IMR-90 (cell line): ENCODE data around the gene CDHR1. TPM values are rescaled to one million over a fixed set of nuclear protein-coding genes. Genes with fewer than 3 reads are reported as not detected.

Source experiments
- ATAC-seq: fragments of 200-7000 bp; cut with Tn5 transposase; 2 replicates; pipeline ENCODE4 v1.9.1; 2020; ENCODE audit warnings: low read depth, mild to moderate bottlenecking, moderate library complexity
- BruUV-seq: library from RNA; stranded (reverse); fragments of 400-500 nt; replicated peaks from 2 replicates; lab custom pipeline; 2021; lab: Mats Ljungman, UMichigan
- CTCF ChIA-PET: fragments of 300-600 bp; formaldehyde crosslinking; extraction: SDS; loops from one replicate; lab custom pipeline; 2021; ENCODE audit warnings: antibody characterized with exemption; lab: Yijun Ruan, JAX
- POLR2A ChIA-PET: fragments of 300-600 bp; sonication (Branson Sonifier 250); formaldehyde crosslinking; loops from one replicate; lab custom pipeline; 2022; ENCODE audit warnings: antibody characterized with exemption; ENCODE audit not compliant: unreplicated experiment; lab: Charles Lee
- DNase-seq: peaks from one replicate; pipeline ENCODE4 v3.0.0; 2013
- H2AFZ ChIP-seq: replicated peaks from 2 replicates; pipeline ENCODE3; 2013; ENCODE audit warnings: low read length, mild to moderate bottlenecking; ENCODE audit not compliant: poor library complexity
- H2AK5ac ChIP-seq: 2 replicates; pipeline ENCODE4 v1.6.1; 2013; ENCODE audit warnings: low read depth, low read length, inconsistent platforms
- H2AK9ac ChIP-seq: replicated peaks from 2 replicates; pipeline ENCODE3; 2013; ENCODE audit warnings: mild to moderate bottlenecking, low read depth, low read length, moderate library complexity; ENCODE audit not compliant: poor library complexity
- H2BK120ac ChIP-seq: 2 replicates; pipeline ENCODE4 v1.6.1; 2013; ENCODE audit warnings: low read depth, low read length, inconsistent platforms
- H2BK15ac ChIP-seq: 3 replicates; pipeline ENCODE4 v1.6.1; 2013; ENCODE audit warnings: low read depth, low read length, inconsistent platforms
- H2BK20ac ChIP-seq: 2 replicates; pipeline ENCODE4 v1.6.1; 2013; ENCODE audit warnings: low read depth, mild to moderate bottlenecking, inconsistent platforms, low read length, moderate library complexity
- H2BK5ac ChIP-seq: 2 replicates; pipeline ENCODE4 v1.6.1; 2013; ENCODE audit warnings: mild to moderate bottlenecking, low read depth, low read length, inconsistent platforms; ENCODE audit not compliant: poor library complexity, severe bottlenecking
- H3K14ac ChIP-seq: replicated peaks from 2 replicates; pipeline ENCODE4 v1.6.1; 2013; ENCODE audit warnings: low read depth, low read length, inconsistent platforms
- H3K18ac ChIP-seq: 2 replicates; pipeline ENCODE4 v1.6.1; 2013; ENCODE audit warnings: low read depth, low read length, control low read depth
- H3K23ac ChIP-seq: 2 replicates; pipeline ENCODE4 v1.6.1; 2013; ENCODE audit warnings: low read depth, low read length, inconsistent platforms
- H3K27ac ChIP-seq: 2 replicates; pipeline ENCODE4 v1.5.1; 2013; ENCODE audit warnings: mild to moderate bottlenecking, control low read depth, low read length; ENCODE audit not compliant: insufficient read depth
- H3K27me3 ChIP-seq: 2 replicates; pipeline ENCODE4 v1.6.1; 2013; ENCODE audit warnings: low read length; ENCODE audit not compliant: control insufficient read depth, insufficient read depth
- H3K36me3 ChIP-seq: 2 replicates; pipeline ENCODE4 v1.6.1; 2013; ENCODE audit warnings: low read length, mixed read lengths; ENCODE audit not compliant: control insufficient read depth, insufficient read depth
- H3K4ac ChIP-seq: 2 replicates; pipeline ENCODE4 v1.6.1; 2013; ENCODE audit warnings: low read depth, low read length, inconsistent platforms
- H3K4me1 ChIP-seq: 2 replicates; pipeline ENCODE4 v1.6.1; 2013; ENCODE audit warnings: low read length, mixed read lengths; ENCODE audit not compliant: control insufficient read depth, insufficient read depth
- H3K4me2 ChIP-seq: 2 replicates; pipeline ENCODE4 v1.6.1; 2013; ENCODE audit warnings: low read depth, mild to moderate bottlenecking, control low read depth, low read length, moderate library complexity
- H3K4me3 ChIP-seq: 2 replicates; pipeline ENCODE4 v1.5.1; 2013; ENCODE audit warnings: low read depth, mild to moderate bottlenecking, control low read depth, low read length, moderate library complexity; ENCODE audit not compliant: insufficient read depth
- H3K56ac ChIP-seq: 2 replicates; pipeline ENCODE4 v1.6.1; 2013; ENCODE audit warnings: low read length, inconsistent platforms; ENCODE audit not compliant: insufficient read depth; ENCODE audit errors: extremely low read depth
- H3K79me1 ChIP-seq, 2 experiments: 2 replicates each; pipeline ENCODE4 v1.6.1; 2013; ENCODE audit warnings: low read length in 2 of 2, inconsistent platforms in 1 of 2, low read depth in 1 of 2
- H3K9ac ChIP-seq: 2 replicates; pipeline ENCODE4 v1.6.1; 2013; ENCODE audit warnings: low read depth, low read length, control low read depth
- H3K9me1 ChIP-seq: 2 replicates; pipeline ENCODE4 v1.6.1; 2013; ENCODE audit warnings: low read length, inconsistent platforms; ENCODE audit not compliant: insufficient read depth
- H3K9me3 ChIP-seq: 2 replicates; pipeline ENCODE4 v1.6.1; 2013; ENCODE audit warnings: low read length; ENCODE audit not compliant: control insufficient read depth, insufficient read depth
- H4K20me1 ChIP-seq: 2 replicates; pipeline ENCODE4 v1.6.1; 2013; ENCODE audit warnings: low read length, inconsistent platforms; ENCODE audit not compliant: insufficient read depth
- H4K5ac ChIP-seq: 2 replicates; pipeline ENCODE4 v1.6.1; 2013; ENCODE audit warnings: mild to moderate bottlenecking, low read depth, low read length, control low read depth
- H4K8ac ChIP-seq, 2 experiments: 2 replicates each; pipeline ENCODE4 v1.6.1; 2013; ENCODE audit warnings: low read depth in 2 of 2, low read length in 2 of 2, control low read depth in 1 of 2, inconsistent platforms in 1 of 2
- H4K91ac ChIP-seq: 2 replicates; pipeline ENCODE4 v1.6.1; 2013; ENCODE audit warnings: low read depth, low read length, inconsistent platforms; ENCODE audit not compliant: insufficient read depth
- BHLHE40 ChIP-seq: fragments of 150-350 bp; IDR thresholded peaks from 2 replicates; pipeline ENCODE4 v1.6.1; 2016; ENCODE audit warnings: mild to moderate bottlenecking, low read depth, low read length
- CEBPB ChIP-seq: IDR thresholded peaks from 2 replicates; pipeline ENCODE4 v1.6.1; 2012; ENCODE audit warnings: low read depth, low read length, improper control_type of control experiment
- CHD1 ChIP-seq: IDR thresholded peaks from 2 replicates; pipeline ENCODE4 v1.6.1; 2012; ENCODE audit warnings: low read depth, low read length, improper control_type of control experiment
- CTCF ChIP-seq: conservative IDR thresholded peaks from 2 replicates; pipeline ENCODE4 v1.5.1; 2012; ENCODE audit warnings: mild to moderate bottlenecking, low read depth, low read length, improper control_type of control experiment
- ELK1 ChIP-seq: fragments of 150-350 bp; IDR thresholded peaks from 2 replicates; pipeline ENCODE4 v1.6.1; 2016; ENCODE audit warnings: low read depth, mild to moderate bottlenecking, low read length, moderate library complexity, borderline replicate concordance
- FOS ChIP-seq: fragments of 150-350 bp; IDR thresholded peaks from 2 replicates; pipeline ENCODE4 v1.6.1; 2016; ENCODE audit warnings: low read depth, low read length
- MAFK ChIP-seq: IDR thresholded peaks from 2 replicates; pipeline ENCODE4 v1.6.1; 2012; ENCODE audit warnings: low read depth, low read length, improper control_type of control experiment
- MAZ ChIP-seq: IDR thresholded peaks from 2 replicates; pipeline ENCODE4 v1.6.1; 2012; ENCODE audit warnings: low read depth, mild to moderate bottlenecking, low read length, improper control_type of control experiment, moderate library complexity, borderline replicate concordance
- MXI1 ChIP-seq: IDR thresholded peaks from 2 replicates; pipeline ENCODE4 v1.6.1; 2012; ENCODE audit warnings: low read depth, mild to moderate bottlenecking, low read length, moderate library complexity, borderline replicate concordance
- NFE2L2 ChIP-seq: fragments of 150-350 bp; IDR thresholded peaks from 2 replicates; pipeline ENCODE4 v1.6.1; 2016; ENCODE audit warnings: low read depth, mild to moderate bottlenecking, low read length
- POLR2A ChIP-seq: IDR thresholded peaks from 2 replicates; pipeline ENCODE4 v1.6.1; 2012; ENCODE audit warnings: mild to moderate bottlenecking, low read depth, low read length
- RAD21 ChIP-seq: IDR thresholded peaks from 2 replicates; pipeline ENCODE4 v1.6.1; 2012; ENCODE audit warnings: low read length, improper control_type of control experiment
- RCOR1 ChIP-seq: IDR thresholded peaks from 2 replicates; pipeline ENCODE4 v1.6.1; 2012; ENCODE audit warnings: mild to moderate bottlenecking, low read length, improper control_type of control experiment; ENCODE audit not compliant: insufficient replicate concordance
- RFX5 ChIP-seq: IDR thresholded peaks from 2 replicates; pipeline ENCODE4 v1.8.0; 2012; ENCODE audit warnings: low read depth, mild to moderate bottlenecking, low read length, moderate library complexity
- SMC3 ChIP-seq: fragments of 150-350 bp; IDR thresholded peaks from 2 replicates; pipeline ENCODE4 v1.6.1; 2016; ENCODE audit warnings: low read depth, mild to moderate bottlenecking, antibody characterized with exemption, low read length, moderate library complexity
- USF2 ChIP-seq: fragments of 150-350 bp; IDR thresholded peaks from 2 replicates; pipeline ENCODE4 v1.6.1; 2017; ENCODE audit warnings: mild to moderate bottlenecking, antibody characterized with exemption, low read length, low read depth
- WGBS, 2 experiments: methylation state at CpG; one replicate each; pipeline versions ENCODE4 v1.1.5 to v1.1.7; 2013; ENCODE audit warnings: missing lambda C conversion rate in 2 of 2; ENCODE audit not compliant: insufficient read length in 1 of 2; ENCODE audit errors: extremely low coverage in 2 of 2; 5-methylcytosine and 5-hydroxymethylcytosine counted together
- dilution Hi-C: fragments of 300-500 bp; cut with HindIII; formaldehyde crosslinking; loops from one replicate; pipeline ENCODE4 v1.14.3; 2018; ENCODE audit warnings: low sequenced_read_pairs; ENCODE audit not compliant: unreplicated experiment
- in situ Hi-C: fragments of 300-500 bp; cut with MboI; formaldehyde crosslinking; loops from 3 replicates; pipeline ENCODE4 v1.14.3; 2019; ENCODE audit warnings: low sequenced_read_pairs, inconsistent platforms, mixed read lengths
- intact Hi-C: fragments of 100-400 bp; cut with micrococcal nuclease; formaldehyde crosslinking; loops from 2 replicates; pipeline ENCODE4 v1.10.0; 2022
- polyA plus RNA-seq, 3 experiments: library from polyadenylated mRNA; depleted of rRNA; stranded (reverse); fragments of >200 nt; gene quantifications; 2 replicates each; pipeline ENCODE4 v1.2.3, GENCODE V29; 2012; ENCODE audit warnings: low replicate concordance in 1 of 3
- total RNA-seq: library from RNA; depleted of rRNA; stranded (reverse); fragments of >200 nt; gene quantifications from 2 replicates; pipeline ENCODE4 v1.2.3, GENCODE V29; 2012

Gene CDHR1
- total and polyA plus RNA-seq, 2 of the 4 experiments (the other 2 are of a cell fraction): not detected

GRCh38 chr10:84188815-84189214, 5.5 kb upstream of the CDHR1 start:
- Histone ChIP-seq H3K4me1 (no peaks in the 10 kb centered on the region), H3K14ac (no peak overlapping the region), H3K27ac (no peak overlapping the region), H2BK15ac (no peak overlapping the region), H3K4ac (no peak overlapping the region), H3K23ac (no peak overlapping the region), H3K56ac (no peak overlapping the region), H3K36me3 (no peaks in the 10 kb centered on the region), H4K91ac (no peak overlapping the region), H3K27me3 (peaks cover 16% of the 10 kb centered on the region), H2BK120ac (no peak overlapping the region), H4K8ac (no peak overlapping the region), H3K9me3 (no peaks in the 10 kb centered on the region), H2AK9ac (no peak overlapping the region), H4K20me1 (no peaks in the 10 kb centered on the region), H2AFZ (no peak overlapping the region), H3K4me3 (no peak overlapping the region), H2BK5ac (no peak overlapping the region), H3K18ac (no peak overlapping the region), H4K5ac (no peak overlapping the region), H3K79me1 (no peaks in the 10 kb centered on the region), H3K4me2 (no peak overlapping the region), H2BK20ac (no peak overlapping the region), H3K9me1 (peaks cover 8% of the 10 kb centered on the region), H3K9ac (no peak overlapping the region), H2AK5ac (no peak overlapping the region)
- DNase-seq (no peak), ATAC-seq (no peak)
- intact Hi-C loops: no loop called here
- dilution Hi-C loops: no loop called here
- TF ChIP-seq CEBPB (no peak), MXI1 (no peak), USF2 (no peak), MAZ (no peak), RFX5 (no peak), CHD1 (no peak), POLR2A (no peak), SMC3 (no peak), MAFK (no peak), NFE2L2 (no peak), CTCF (no peak), RCOR1 (no peak), RAD21 (no peak), BHLHE40 (no peak), FOS (no peak), ELK1 (no peak)
- WGBS, 2 experiments: no CpG with 5 or more reads among the region's 3 CpGs
- BruUV-seq: no TSS peak
- POLR2A ChIA-PET: no interaction called here
- in situ Hi-C loops: no loop called here
- CTCF ChIA-PET: no interaction called here
